ENCODE results near the gene TROAP. TPM values are rescaled to one million over a fixed set of nuclear protein-coding genes. Genes with fewer than 3 reads are reported as not detected.

Gene TROAP
- total and polyA plus RNA-seq, 9 donors, result 0.36 to 1.6 (median 0.75) TPM; not detected in 1

GRCh38 chr12:49288922-49289555 lies 34.0 kb upstream of the TROAP start:
- Histone ChIP-seq H3K36me3 (no peaks in the 10 kb centered on the region), H3K27ac (no peak overlapping the region), H3K4me3 (no peak overlapping the region), H3K27me3 (no peaks in the 10 kb centered on the region), H3K4me1 (ENCODE audit: insufficient read depth) (no peaks in the 10 kb centered on the region), H3K9me3 (no peaks in the 10 kb centered on the region)
- intact Hi-C loops (cut with DNase I), result loop anchor here in 1 of 4 donors (10.0 kb wide), 1 partner anchor 236 kb away; no protein-coding TSS in a partner anchor
- no peak for DNase-seq
- WGBS, 3 donors, result 80 to 85% (median 84%) methylated on average over 9 of the region's 9 CpGs
- TF ChIP-seq POLR2A (IDR thresholded peaks at IDR 0.05), result no peak

- Histone ChIP-seq H3K9me3 (no peaks in the 10 kb centered on the region), H3K36me3 (no peaks in the 10 kb centered on the region), H3K27me3 (peaks cover 5% of the 10 kb centered on the region), H3K27ac (no peak overlapping the region), H3K4me3 (no peak overlapping the region), H3K4me1 (ENCODE audit: insufficient read depth) (peaks cover 8% of the 10 kb centered on the region)
- intact Hi-C loops (cut with DNase I), result loop anchor here in 2 of 4 donors (10.0 kb wide), 1 partner anchor 222 kb away; no protein-coding TSS in a partner anchor
- no peak for TF ChIP-seq EP300 (IDR thresholded peaks at IDR 0.05)
- TF ChIP-seq CTCF (IDR thresholded peaks at IDR 0.05), result no peak
- no peak for TF ChIP-seq POLR2A (IDR thresholded peaks at IDR 0.05)
- DNase-seq, result no peak
- WGBS, 3 donors, result 56 to 83% (median 75%) methylated on average over 7 of the region's 7 CpGs
Observed at GRCh38 chr12:49292729-49293055, 30.4 kb upstream of the TROAP start.

- no peaks in the 10 kb centered on the region for H3K9me3 ChIP-seq
- WGBS, 3 donors, result 19 to 27% (median 20%) methylated on average over 18 of the region's 18 CpGs
- no peak overlapping the region for H3K27ac ChIP-seq
- H3K36me3 ChIP-seq, result no peaks in the 10 kb centered on the region
- no peak for TF ChIP-seq CTCF (IDR thresholded peaks at IDR 0.05)
- TF ChIP-seq POLR2A (IDR thresholded peaks at IDR 0.05), result no peak
- no peak for TF ChIP-seq EP300 (IDR thresholded peaks at IDR 0.05)
- no peak overlapping the region for H3K4me3 ChIP-seq
- H3K4me1 ChIP-seq (ENCODE audit: insufficient read depth), result peaks cover 8% of the 10 kb centered on the region
- intact Hi-C loops (cut with DNase I), result loop anchor here in 2 of 4 donors (10.0 kb wide), 1 partner anchor 221 kb away; no protein-coding TSS in a partner anchor
- peak in 4 of 5 donors; percentile 33 to 71 (median 44) for DNase-seq
- H3K27me3 ChIP-seq, result peaks cover 5% of the 10 kb centered on the region
Observed at GRCh38 chr12:49293056-49293956, 29.7 kb upstream of the TROAP start.

GRCh38 chr12:49294086-49294803 lies 28.8 kb upstream of the TROAP start:
- TF ChIP-seq POLR2A (IDR thresholded peaks at IDR 0.05) (no peak), EP300 (IDR thresholded peaks at IDR 0.05) (no peak), CTCF (IDR thresholded peaks at IDR 0.05) (no peak)
- H3K36me3 ChIP-seq, result no peaks in the 10 kb centered on the region
- intact Hi-C loops (cut with DNase I), result loop anchor here in 2 of 4 donors (10.0 kb wide), 1 partner anchor 221 kb away; no protein-coding TSS in a partner anchor
- peaks cover 5% of the 10 kb centered on the region for H3K27me3 ChIP-seq
- H3K9me3 ChIP-seq, result no peaks in the 10 kb centered on the region
- H3K27ac ChIP-seq, result no peak overlapping the region
- no peak overlapping the region for H3K4me3 ChIP-seq
- H3K4me1 ChIP-seq (ENCODE audit: insufficient read depth), result peaks cover 8% of the 10 kb centered on the region
- 75 to 82% (median 78%) methylated on average over 8 of the region's 8 CpGs for WGBS, 3 donors
- DNase-seq, result no peak

Data from ovary (tissue), 9 donors.